HG03097 (cell line): ENCODE data around the gene CCDC127.
"Not testable (repeated sequence)": the region's sequence is repeated elsewhere in the genome, so short reads cannot be mapped to it uniquely, and the experiment has no call there.

ENCODE experiments used
- ATAC-seq: cut with Tn5 transposase; IDR thresholded peaks from one replicate; pipeline ENCODE4 v1.9.1; 2021; ENCODE audit not compliant: unreplicated experiment, low FRiP score

Gene CCDC127

DNA sequence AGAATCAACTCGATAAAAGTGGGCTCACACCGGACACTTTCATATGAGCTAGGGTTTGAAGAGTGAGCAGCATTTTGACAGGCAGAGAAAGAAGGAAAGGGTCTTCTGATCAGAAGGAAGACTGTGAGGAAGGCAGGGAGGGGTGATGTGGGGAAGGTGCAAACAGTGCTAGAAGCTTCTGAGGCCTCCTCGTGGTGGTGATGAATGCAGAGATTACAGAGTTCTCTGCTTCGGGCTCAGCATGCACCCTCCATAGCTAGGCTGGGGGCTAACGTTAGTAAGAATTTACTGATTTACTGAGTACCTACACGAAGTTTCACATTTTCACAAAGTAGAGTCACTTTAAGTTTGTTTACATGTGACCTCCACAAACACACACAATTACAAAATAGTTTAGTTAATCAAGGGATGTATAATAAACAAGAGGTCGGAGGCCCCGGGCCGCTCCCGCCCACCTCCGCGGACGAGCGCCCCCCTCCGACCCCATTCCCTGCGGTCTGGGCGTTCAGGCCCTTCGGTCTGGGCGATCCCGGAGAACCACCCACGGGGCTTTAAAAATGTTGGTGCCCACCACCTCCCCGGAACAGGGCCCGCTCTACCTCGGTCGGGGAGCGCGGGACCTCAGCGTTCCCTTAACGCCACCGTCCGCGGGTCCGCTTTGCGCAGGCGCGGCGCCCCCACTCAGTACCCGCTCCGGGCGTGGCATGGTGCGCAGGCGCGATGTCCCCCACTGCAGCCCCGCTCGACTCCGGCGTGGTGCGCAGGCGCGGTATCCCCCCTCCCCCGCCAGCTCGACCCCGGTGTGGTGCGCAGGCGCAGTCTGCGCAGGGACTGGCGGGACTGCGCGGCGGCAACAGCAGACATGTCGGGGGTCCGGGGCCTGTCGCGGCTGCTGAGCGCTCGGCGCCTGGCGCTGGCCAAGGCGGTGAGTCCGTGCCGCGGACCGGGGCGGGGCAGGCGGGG is at the start of gene CCDC127, which contains the start of gene SDHA:
Gene CCDC127 (minus strand): TSS at position 660 of the 963 bp plus-strand sequence. CDS start 1,304 bp downstream, outside the sequence.
Gene SDHA (plus strand): TSS at position 827 of the 963 bp plus-strand sequence. CDS start 36 bp downstream, at position 863.
- ATAC-seq = peak; percentile 73

- no peak for ATAC-seq
Observed at GRCh38 chr5:267716-268115, 49.8 kb upstream of the CCDC127 start.

DNA sequence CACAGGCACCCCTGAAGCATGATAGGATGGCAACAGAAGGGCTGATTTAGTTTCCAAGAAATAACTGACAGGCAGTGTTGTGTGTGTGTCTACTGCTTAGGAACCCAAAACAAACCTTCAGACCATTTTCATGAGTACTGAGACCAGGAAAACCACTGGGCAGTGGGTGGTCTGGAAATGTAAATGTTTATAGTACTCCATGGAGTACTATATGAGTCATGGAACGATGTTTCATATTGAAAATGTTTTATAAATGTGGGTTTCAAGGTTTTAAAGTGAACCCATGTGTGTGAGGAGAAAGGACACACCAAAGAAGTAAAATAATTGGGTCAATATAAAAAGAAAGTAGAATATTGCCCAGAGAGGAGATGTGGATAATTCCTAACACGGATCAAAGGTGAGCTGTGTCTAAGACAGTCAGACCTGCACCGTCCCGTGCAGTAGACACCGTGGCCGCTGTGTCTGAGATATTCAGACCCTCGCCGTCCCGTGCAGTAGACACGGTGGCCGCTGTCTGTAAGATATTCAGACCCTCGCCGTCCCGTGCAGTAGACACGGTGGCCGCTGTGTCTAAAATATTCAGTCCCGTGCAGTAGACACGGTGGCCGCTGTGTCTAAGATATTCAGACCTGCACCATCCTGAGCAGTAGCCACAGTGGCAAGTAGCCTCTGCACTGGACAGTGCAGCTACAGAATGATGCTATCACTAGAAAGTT is 48.5 kb upstream of the CCDC127 start:
- ATAC-seq = peak; percentile 31

- ATAC-seq = no peak
Observed at GRCh38 chr5:264338-264737, 46.4 kb upstream of the CCDC127 start.

GRCh38 chr5:263275-263974 is 45.5 kb upstream of the CCDC127 start:
- ATAC-seq = not testable (repeated sequence)

DNA sequence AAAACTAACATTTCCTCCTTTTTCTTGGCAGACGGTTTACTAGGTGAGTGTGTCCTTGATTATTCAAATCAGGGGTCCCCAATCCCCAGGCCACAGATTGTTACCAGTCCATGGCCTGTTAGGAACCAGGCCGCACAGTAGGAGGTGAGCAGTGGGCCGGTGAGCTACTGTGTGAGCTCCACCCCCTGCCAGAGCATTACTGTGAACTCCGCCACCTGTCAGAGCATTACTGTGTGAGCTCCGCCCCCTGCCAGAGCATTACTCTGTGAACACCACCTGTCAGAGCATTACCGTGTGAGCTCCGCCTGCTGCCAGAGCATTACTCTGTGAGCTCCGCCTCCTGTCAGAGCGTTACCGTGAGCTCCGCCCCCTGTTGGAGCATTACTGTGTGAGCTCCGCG is 39.2 kb upstream of the CCDC127 start:
- no peak for ATAC-seq

- ATAC-seq = not testable (repeated sequence)
Observed at GRCh38 chr5:256347-256746, 38.4 kb upstream of the CCDC127 start.

GRCh38 chr5:255116-255515 is 37.2 kb upstream of the CCDC127 start:
- ATAC-seq = not testable (repeated sequence)

GRCh38 chr5:254322-254721 is 36.4 kb upstream of the CCDC127 start:
- ATAC-seq = not testable (repeated sequence)

- ATAC-seq = no peak
Observed at GRCh38 chr5:252546-252945, 34.6 kb upstream of the CCDC127 start.

DNA sequence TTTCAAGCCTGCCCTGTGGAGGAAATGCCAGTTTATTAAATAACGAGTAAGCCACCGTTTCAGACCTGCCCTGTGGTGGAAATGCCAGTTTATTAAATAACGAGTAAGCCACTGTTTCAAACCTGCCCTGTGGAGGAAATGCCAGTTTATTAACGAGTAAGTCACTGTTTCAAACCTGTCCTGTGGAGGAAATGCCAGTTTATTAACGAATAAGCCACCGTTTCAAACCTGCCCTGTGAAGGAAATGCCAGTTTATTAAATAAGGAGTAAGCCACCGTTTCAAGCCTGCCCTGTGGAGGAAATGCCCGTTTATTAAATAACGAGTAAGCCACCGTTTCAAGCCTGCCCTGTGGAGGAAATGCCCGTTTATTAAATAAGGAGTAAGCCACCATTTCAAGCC is 34.0 kb upstream of the CCDC127 start:
- ATAC-seq = not testable (repeated sequence)

DNA sequence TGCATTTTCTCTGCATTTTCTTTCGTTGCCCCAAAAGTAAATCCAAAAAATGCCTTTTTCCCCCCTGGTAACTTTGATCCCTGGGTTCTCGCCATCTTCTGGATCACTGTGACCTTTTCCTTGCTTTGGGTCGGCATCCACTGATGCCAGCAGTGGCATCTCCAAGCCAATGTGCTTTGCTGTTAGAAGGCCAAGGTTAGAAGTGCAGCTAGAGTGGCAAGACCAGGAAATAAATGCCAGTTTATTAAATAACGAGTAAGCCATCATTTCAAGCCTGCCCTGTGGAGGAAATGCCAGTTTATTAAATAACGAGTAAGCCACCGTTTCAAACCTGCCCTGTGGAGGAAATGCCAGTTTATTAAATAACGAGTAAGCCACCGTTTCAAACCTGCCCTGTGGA is 33.6 kb upstream of the CCDC127 start:
- ATAC-seq = not testable (repeated sequence)

DNA sequence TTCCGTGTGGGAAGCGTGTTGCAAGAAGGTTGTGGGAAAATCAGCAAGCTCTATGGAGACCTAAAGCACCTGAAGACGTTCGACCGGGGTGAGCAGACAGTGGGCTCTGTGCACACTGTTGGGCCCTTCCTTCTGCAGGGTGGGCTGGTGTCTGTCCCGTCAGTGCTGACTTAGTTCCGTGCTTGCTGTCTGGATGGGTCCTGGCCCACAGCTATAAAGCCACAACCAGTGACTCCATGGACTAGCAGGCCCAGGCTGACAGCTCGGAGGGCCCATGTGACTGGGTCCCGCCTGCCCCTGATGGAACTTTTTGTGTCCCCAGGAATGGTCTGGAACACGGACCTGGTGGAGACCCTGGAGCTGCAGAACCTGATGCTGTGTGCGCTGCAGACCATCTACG is 33.1 kb upstream of the CCDC127 start:
- not testable (repeated sequence) for ATAC-seq

- not testable (repeated sequence) for ATAC-seq
Observed at GRCh38 chr5:250396-250795, 32.4 kb upstream of the CCDC127 start.

DNA sequence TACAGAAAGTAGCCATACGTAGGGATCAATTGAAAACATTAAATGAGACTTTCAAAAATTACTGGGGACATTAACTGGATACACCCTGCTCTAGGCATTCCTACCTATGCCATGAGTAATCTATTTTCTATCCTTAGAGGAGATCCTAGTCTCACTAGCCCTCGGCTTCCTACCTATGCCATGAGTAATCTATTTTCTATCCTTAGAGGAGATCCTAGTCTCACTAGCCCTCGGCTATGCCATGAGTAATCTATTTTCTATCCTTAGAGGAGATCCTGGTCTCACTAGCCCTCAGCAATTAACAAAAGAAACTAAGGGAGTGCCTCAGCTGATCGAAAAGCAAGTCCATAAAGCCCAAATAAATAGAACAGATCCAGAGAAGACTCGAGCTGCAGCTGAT is 27.8 kb upstream of the CCDC127 start:
- not testable (repeated sequence) for ATAC-seq

DNA sequence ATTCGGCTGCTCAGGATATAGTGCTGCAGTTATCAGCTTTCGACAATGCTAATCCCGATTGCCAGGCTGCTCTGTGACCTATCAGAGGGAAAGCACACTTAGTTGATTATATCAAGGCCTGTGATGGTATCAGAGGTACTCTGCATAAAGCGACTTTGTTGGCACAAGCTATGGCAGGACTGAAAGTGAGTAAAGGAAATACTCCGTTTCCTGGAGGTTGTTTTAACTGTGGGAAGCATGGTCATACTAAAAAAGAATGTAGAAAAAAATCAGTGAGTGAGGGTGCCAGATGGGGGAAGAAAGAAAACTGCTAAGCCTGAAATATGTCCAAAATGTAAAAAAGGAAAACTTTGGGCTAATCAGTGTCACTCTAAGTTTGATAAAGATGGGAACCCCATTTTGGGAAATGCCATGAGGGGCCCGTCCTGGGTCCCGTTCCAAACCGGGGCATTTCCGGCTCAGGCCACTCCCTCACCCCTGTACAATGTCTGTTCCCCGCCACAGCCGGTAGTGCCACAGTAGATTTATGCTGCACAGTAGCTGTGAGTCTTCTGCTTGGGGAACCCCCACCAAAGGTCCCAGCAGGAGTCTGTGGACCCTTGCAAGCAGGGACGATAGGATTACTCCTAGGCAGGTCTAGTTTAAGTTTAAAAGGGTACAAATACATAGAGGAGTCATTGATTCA is 25.9 kb upstream of the CCDC127 start:
- ATAC-seq = not testable (repeated sequence)

DNA sequence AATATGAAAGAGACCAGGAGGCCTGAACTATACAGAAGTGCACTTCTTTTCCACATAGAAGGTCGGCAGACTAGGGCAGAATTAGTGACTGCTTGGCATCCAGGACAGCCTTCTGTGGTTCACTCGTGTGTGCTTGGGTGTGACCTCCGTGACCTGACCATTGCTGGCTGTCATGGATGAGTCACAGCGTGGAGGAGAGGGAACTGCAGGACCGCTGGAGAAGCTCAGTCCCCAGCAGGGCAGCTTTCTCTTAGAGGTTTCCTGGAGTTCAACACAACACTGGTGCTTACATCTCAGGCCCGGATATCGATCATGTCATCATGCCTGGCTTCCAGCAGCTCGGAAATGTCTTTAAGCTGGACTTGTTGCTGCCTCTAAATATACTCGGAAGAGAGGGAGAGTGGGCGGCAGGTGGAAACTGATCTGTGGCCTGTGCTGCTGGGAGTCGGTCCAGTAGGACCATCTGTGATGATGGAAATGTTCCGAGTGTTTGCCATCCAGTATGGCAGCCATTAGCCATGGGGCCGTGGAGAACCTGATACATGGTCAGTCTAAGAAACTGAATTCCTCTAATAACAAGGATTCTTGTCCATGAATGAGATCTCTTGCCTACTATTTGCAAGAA is 23.2 kb upstream of the CCDC127 start:
- not testable (repeated sequence) for ATAC-seq

DNA sequence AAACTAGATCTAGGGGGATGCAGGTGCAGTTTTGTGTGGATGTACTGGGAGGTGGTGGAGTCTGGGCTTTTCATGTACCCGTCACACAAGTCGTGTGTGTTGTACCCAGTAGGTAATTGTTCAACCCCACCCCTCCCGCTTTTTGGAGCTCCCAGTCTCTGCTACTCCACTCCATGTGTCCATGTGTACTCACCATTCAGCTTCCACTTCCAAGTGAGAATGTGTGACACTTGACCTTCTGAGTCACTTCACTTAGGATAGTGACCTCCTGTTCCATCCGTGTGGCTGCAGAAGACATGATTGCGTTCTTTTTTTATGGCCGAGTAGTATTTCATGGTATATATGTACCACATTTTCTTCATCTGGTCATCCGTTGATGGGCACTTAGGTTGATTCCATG is 22.6 kb upstream of the CCDC127 start:
- not testable (repeated sequence) for ATAC-seq

DNA sequence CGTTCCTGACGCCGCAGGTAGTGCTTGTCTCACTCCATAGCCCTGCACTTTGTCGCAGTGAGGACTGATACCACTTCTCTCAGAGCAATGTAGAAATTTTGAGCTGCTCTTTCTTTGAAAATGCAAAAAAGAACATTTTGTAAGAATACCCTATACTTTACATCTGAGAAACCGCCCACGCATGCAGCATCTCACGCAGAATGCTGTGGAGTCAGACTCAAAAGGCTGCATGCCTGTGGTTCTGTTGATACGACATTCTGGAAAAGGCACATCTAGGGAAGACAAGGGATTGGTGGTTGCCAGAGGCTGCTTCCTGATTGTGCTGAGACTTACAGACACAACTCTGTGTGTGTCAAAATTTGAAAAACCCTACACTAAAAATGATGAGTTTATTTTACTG is 20.0 kb upstream of the CCDC127 start:
- not testable (repeated sequence) for ATAC-seq

DNA sequence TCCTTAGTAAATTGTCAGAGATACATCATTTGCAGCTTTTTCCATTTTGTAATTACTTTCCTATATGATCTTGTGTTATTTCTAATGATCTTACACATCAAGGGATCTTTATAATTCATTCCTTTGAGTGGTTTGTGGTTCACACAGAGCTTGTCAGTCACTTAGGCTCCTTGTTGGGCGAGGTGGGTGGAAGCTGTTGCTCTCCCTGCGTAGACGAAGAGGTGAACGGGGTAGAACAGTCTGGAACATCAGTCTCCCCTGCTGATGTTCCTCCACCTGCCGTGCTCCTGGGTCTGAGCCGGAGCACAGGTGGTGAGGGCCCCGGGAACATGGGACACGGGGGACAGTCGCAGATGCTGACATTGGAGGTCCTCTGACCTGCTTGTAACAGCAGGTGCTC is 17.6 kb upstream of the CCDC127 start:
- not testable (repeated sequence) for ATAC-seq
